OCI-LY1 (cell line): Measurements from ENCODE around the gene SUPT4H1.
A peak's percentile ranks its signal among the peaks of the same experiment; 100 is the strongest.

ENCODE experiments used
- H2AFZ ChIP-seq: fragments of 200-600 bp; sonication (generic), shearing (Covaris generic); 2 replicates; pipeline ENCODE4 v1.6.0; 2014; ENCODE audit warnings: antibody characterized with exemption, mild to moderate bottlenecking, low read length
- H3F3A ChIP-seq: fragments of 200-600 bp; sonication (generic), shearing (Covaris generic); 2 replicates; pipeline ENCODE4 v1.6.0; 2014; ENCODE audit warnings: mild to moderate bottlenecking, antibody characterized with exemption, low read length, moderate library complexity; ENCODE audit not compliant: insufficient read depth
- H3K27ac ChIP-seq: fragments of 200-600 bp; sonication (generic); 2 replicates; pipeline ENCODE4 v1.5.1; 2014; ENCODE audit warnings: low read length, mixed run types, mild to moderate bottlenecking, low read depth; ENCODE audit not compliant: poor library complexity, severe bottlenecking
- H3K27me3 ChIP-seq: fragments of 200-600 bp; sonication (generic); 2 replicates; pipeline ENCODE4 v1.6.0; 2014; ENCODE audit warnings: antibody characterized with exemption, mild to moderate bottlenecking, low read length, moderate library complexity; ENCODE audit not compliant: insufficient read depth
- H3K36me3 ChIP-seq: fragments of 200-600 bp; sonication (generic); 2 replicates; pipeline ENCODE4 v1.6.1; 2014; ENCODE audit warnings: mild to moderate bottlenecking, antibody characterized with exemption, low read length, moderate library complexity, mixed read lengths; ENCODE audit not compliant: insufficient read depth
- H3K4me1 ChIP-seq: fragments of 200-600 bp; sonication (generic); 2 replicates; pipeline ENCODE4 v1.5.1; 2014; ENCODE audit warnings: mild to moderate bottlenecking, low read length, moderate library complexity; ENCODE audit not compliant: insufficient read depth, severe bottlenecking
- H3K4me2 ChIP-seq: fragments of 200-600 bp; sonication (generic), shearing (Covaris generic); 2 replicates; pipeline ENCODE4 v1.6.1; 2014; ENCODE audit warnings: low read length
- H3K4me3 ChIP-seq: fragments of 200-600 bp; sonication (generic); 2 replicates; pipeline ENCODE4 v1.5.1; 2014; ENCODE audit warnings: low read length, low read depth, mild to moderate bottlenecking, mixed read lengths; ENCODE audit not compliant: poor library complexity, severe bottlenecking
- H3K79me2 ChIP-seq: fragments of 200-600 bp; shearing (Covaris generic); 2 replicates; pipeline ENCODE4 v1.6.1; 2016; ENCODE audit warnings: mixed run types, low read length, mixed read lengths; ENCODE audit not compliant: insufficient read depth
- H3K9ac ChIP-seq: fragments of 200-600 bp; sonication (generic), shearing (Covaris generic); 2 replicates; pipeline ENCODE4 v1.6.1; 2014; ENCODE audit warnings: mild to moderate bottlenecking, low read length, mixed read lengths
- H3K9me2 ChIP-seq: fragments of 200-600 bp; sonication (generic), shearing (Covaris generic); 2 replicates; pipeline ENCODE4 v1.6.1; 2014; ENCODE audit warnings: low read depth, mild to moderate bottlenecking, low read length, mixed read lengths
- H3K9me3 ChIP-seq: fragments of 200-600 bp; shearing (Covaris generic); 2 replicates; pipeline ENCODE4 v1.6.1; 2014; ENCODE audit warnings: low read length, mixed read lengths
- H4K20me1 ChIP-seq: fragments of 200-600 bp; sonication (generic), shearing (Covaris generic); 2 replicates; pipeline ENCODE4 v1.6.0; 2016; ENCODE audit warnings: mild to moderate bottlenecking, low read length; ENCODE audit not compliant: insufficient read depth
- EZH2 ChIP-seq: fragments of 200-600 bp; sonication (generic), shearing (Covaris generic); IDR thresholded peaks from 2 replicates; pipeline ENCODE4 v1.8.0; 2017; ENCODE audit warnings: borderline replicate concordance, mixed run types, mild to moderate bottlenecking, antibody characterized with exemption, low read length, moderate library complexity, mixed read lengths
- TF ChIP-seq, protein P1 (sequence below): fragments of 200-600 bp; sonication (generic), shearing (Covaris generic); IDR thresholded peaks from 2 replicates; pipeline ENCODE4 v1.5.1; 2017; ENCODE audit warnings: mild to moderate bottlenecking, antibody characterized with exemption, low read length, moderate library complexity, mixed read lengths

Gene SUPT4H1

DNA sequence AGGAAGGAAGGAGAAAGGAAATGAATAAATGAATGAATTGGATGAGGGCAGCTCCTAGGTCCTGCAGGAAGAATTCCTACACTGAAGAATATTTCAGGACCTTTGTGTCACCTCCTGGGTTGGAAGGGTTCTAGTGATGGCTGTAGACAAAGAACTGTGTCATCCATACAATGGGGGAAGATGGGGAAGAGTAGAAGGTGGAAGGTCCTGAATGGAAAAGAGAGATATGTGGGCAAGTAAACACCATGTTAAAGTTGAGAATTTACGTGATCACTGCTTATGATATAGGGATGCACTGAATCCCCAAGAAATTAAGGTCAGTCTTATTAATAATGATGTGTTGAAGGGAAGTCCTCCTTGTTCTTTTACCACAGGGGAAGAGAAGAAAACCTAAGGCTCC, 4.2 kb upstream of the SUPT4H1 start:
- no peaks in the 10 kb centered on the region for H3K9me3 ChIP-seq
- no peak for TF ChIP-seq EZH2
- TF ChIP-seq, protein P1, sequence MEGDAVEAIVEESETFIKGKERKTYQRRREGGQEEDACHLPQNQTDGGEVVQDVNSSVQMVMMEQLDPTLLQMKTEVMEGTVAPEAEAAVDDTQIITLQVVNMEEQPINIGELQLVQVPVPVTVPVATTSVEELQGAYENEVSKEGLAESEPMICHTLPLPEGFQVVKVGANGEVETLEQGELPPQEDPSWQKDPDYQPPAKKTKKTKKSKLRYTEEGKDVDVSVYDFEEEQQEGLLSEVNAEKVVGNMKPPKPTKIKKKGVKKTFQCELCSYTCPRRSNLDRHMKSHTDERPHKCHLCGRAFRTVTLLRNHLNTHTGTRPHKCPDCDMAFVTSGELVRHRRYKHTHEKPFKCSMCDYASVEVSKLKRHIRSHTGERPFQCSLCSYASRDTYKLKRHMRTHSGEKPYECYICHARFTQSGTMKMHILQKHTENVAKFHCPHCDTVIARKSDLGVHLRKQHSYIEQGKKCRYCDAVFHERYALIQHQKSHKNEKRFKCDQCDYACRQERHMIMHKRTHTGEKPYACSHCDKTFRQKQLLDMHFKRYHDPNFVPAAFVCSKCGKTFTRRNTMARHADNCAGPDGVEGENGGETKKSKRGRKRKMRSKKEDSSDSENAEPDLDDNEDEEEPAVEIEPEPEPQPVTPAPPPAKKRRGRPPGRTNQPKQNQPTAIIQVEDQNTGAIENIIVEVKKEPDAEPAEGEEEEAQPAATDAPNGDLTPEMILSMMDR: no peak

DNA sequence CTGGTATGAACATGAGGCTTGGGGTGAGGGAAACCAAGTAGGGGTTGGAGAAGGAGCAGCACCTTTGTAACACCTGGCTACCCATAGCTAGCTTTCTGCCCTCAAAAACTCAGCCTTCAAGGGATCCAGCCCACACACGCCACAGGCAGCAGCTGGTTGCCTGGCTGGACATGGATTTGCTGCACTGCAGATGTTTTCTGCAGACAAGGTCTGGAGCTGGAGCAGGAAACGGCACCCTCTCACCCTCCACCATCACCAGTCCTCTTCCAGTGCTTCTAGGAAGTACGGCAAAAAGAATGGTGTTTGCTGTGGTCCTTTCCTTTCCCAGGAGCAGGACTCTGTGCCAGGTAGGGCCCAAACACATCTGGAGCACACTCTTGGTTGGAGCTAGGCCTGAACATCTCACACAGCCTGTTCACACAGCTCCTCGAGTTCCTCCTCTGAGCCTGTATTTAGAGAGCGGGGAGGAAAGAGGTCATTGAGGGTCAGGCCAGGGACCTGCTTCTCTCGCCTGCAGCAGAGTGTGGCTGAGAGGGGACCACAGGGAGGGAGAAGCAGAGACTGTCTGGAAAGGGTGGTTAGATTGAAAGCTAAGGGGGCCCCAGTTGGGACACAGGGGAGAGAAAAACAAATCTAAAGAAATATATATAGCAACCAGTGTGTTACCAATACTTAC, 2.7 kb upstream of the SUPT4H1 start:
- H3K4me1 ChIP-seq: peaks cover 22% of the 10 kb centered on the region
- no peaks in the 10 kb centered on the region; the same call in 1 of the 2 replicates for H3K79me2 ChIP-seq
- H3K4me3 ChIP-seq: no peak overlapping the region
- no peaks in the 10 kb centered on the region for H4K20me1 ChIP-seq
- H3K9me2 ChIP-seq: no peaks in the 10 kb centered on the region
- TF ChIP-seq EZH2: no peak
- TF ChIP-seq, protein P1: no peak
- no peak overlapping the region for H3K27ac ChIP-seq
- peaks cover 8% of the 10 kb centered on the region for H3K36me3 ChIP-seq
- no peak overlapping the region for H3K4me2 ChIP-seq
- H3K9me3 ChIP-seq: no peaks in the 10 kb centered on the region
- no peaks in the 10 kb centered on the region for H3K27me3 ChIP-seq
- no peak overlapping the region for H3K9ac ChIP-seq
- H2AFZ ChIP-seq: no peak overlapping the region
- no peaks in the 10 kb centered on the region for H3F3A ChIP-seq

More for the DNA sequence above, 4.2 kb upstream of the SUPT4H1 start:
- Histone ChIP-seq H2AFZ (no peak overlapping the region), H3K4me3 (no peak overlapping the region), H3K9ac (no peak overlapping the region), H3K9me2 (no peaks in the 10 kb centered on the region), H3K27ac (no peak overlapping the region), H3K4me1 (peaks cover 15% of the 10 kb centered on the region), H4K20me1 (no peaks in the 10 kb centered on the region), H3K4me2 (no peak overlapping the region), H3K79me2 (no peaks in the 10 kb centered on the region), H3F3A (no peaks in the 10 kb centered on the region), H3K36me3 (no peaks in the 10 kb centered on the region), H3K27me3 (no peaks in the 10 kb centered on the region)

DNA sequence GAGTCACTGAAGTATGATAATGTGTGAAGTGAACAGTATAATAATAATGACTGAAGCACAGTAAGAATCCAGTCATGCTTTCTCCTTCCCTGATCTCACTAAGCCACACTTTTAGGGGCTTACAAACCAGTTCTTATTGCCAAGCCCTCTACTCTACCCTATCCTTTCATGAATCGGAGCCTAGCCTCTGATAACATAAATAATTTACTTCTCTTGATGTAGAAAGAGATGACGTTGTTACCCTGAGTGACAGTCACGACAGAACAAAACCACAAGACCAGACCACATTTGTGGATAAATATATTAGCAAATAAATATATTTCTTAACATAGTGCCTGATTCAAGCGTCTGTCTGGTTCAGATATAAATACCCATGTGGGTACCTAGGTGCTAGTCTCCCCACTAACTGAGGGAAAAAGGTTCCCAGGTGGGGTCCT, 1.4 kb upstream of the SUPT4H1 start:
- Histone ChIP-seq H3F3A (no peaks in the 10 kb centered on the region), H3K36me3 (peaks cover 21% of the 10 kb centered on the region), H3K4me1 (peaks cover 22% of the 10 kb centered on the region), H3K4me2 (peak overlapping the region; percentile 92; the same call in 1 of the 2 replicates), H3K9me3 (no peaks in the 10 kb centered on the region), H3K27ac (peak overlapping the region; percentile 76), H3K4me3 (peak overlapping the region; percentile 95), H3K9me2 (no peaks in the 10 kb centered on the region), H4K20me1 (no peaks in the 10 kb centered on the region), H2AFZ (no peak overlapping the region), H3K27me3 (no peaks in the 10 kb centered on the region), H3K9ac (peak overlapping the region; percentile 97; the same call in 1 of the 2 replicates), H3K79me2 (no peaks in the 10 kb centered on the region; the same call in 1 of the 2 replicates)
- TF ChIP-seq, protein P1: no peak
- TF ChIP-seq EZH2: no peak
